Ishikawa (cell line): ENCODE measurements around the gene IRX3.

Experiments
- CEBPB ChIP-seq: IDR thresholded peaks from 2 replicates; pipeline ENCODE4 v1.6.1; 2012
- EGR1 ChIP-seq: IDR thresholded peaks from 2 replicates; pipeline ENCODE4 v1.6.1; 2012
- EP300 ChIP-seq: IDR thresholded peaks from 2 replicates; pipeline ENCODE4 v1.6.1; 2012; ENCODE audit warnings: borderline replicate concordance
- MAX ChIP-seq: IDR thresholded peaks from 2 replicates; pipeline ENCODE4 v1.6.1; 2012
- NFIC ChIP-seq: IDR thresholded peaks from 2 replicates; pipeline ENCODE4 v1.6.1; 2012
- RAD21 ChIP-seq: IDR thresholded peaks from 2 replicates; pipeline ENCODE4 v1.6.1; 2012; ENCODE audit warnings: low read depth
- REST ChIP-seq: IDR thresholded peaks from 2 replicates; pipeline ENCODE4 v1.6.1; 2012; ENCODE audit warnings: low read depth, mild to moderate bottlenecking
- TAF1 ChIP-seq: IDR thresholded peaks from 2 replicates; pipeline ENCODE4 v1.6.1; 2012; ENCODE audit warnings: low read depth, mild to moderate bottlenecking
- TEAD4 ChIP-seq: IDR thresholded peaks from 2 replicates; pipeline ENCODE4 v1.6.1; 2012
- USF1 ChIP-seq: IDR thresholded peaks from 2 replicates; pipeline ENCODE4 v1.6.1; 2012
- YY1 ChIP-seq: IDR thresholded peaks from 2 replicates; pipeline ENCODE4 v1.6.1; 2012; ENCODE audit warnings: low read depth

- TF ChIP-seq RAD21 (no peak), TAF1 (no peak), NFIC (no peak), EP300 (no peak), CEBPB (no peak), EGR1 (no peak), USF1 (no peak), YY1 (no peak), TEAD4 (no peak), MAX (no peak), REST (no peak)
Observed at GRCh38 chr16:54303613-54304012, 17.0 kb upstream of the IRX3 start.
